GM21390 (cell line): ENCODE results near the gene FABP6.
"Not testable (repeated sequence)": the region's sequence is repeated elsewhere in the genome, so short reads cannot be mapped to it uniquely, and the experiment has no call there.

Source experiments
- ATAC-seq: cut with Tn5 transposase; IDR thresholded peaks from one replicate; pipeline ENCODE4 v1.9.1; 2021; ENCODE audit not compliant: unreplicated experiment

The FABP6 gene

GRCh38 chr5:160219356-160219755 lies 9.9 kb upstream of the FABP6 start:
- ATAC-seq: no peak

GRCh38 chr5:160221082-160221481 lies 8.2 kb upstream of the FABP6 start:
- ATAC-seq: peak; percentile 63

- no peak for ATAC-seq
These were observed 2.3 kb upstream of the FABP6 start for GRCh38 chr5:160227012-160227411.

- ATAC-seq: peak; percentile 54
These were observed 1.6 kb downstream of the FABP6 start for GRCh38 chr5:160230686-160231527.

- no peak for ATAC-seq
These were observed 2.6 kb downstream of the FABP6 start for GRCh38 chr5:160231783-160232342.

- ATAC-seq: no peak
These were observed 3.9 kb downstream of the FABP6 start for GRCh38 chr5:160233215-160233614.

GRCh38 chr5:160235731-160236130 lies 6.4 kb downstream of the FABP6 start:
- no peak for ATAC-seq

- ATAC-seq: no peak
These were observed 8.3 kb downstream of the FABP6 start for GRCh38 chr5:160237571-160238093.

- ATAC-seq: no peak
These were observed 11.0 kb downstream of the FABP6 start for GRCh38 chr5:160240350-160240749.

GRCh38 chr5:160242145-160242544 lies 12.8 kb downstream of the FABP6 start:
- ATAC-seq: no peak

- ATAC-seq: no peak
These were observed 16.3 kb downstream of the FABP6 start for GRCh38 chr5:160245506-160246086.

GRCh38 chr5:160249570-160249969 lies 20.3 kb downstream of the FABP6 start:
- ATAC-seq: not testable (repeated sequence)

- ATAC-seq: no peak
These were observed 20.9 kb downstream of the FABP6 start for GRCh38 chr5:160250226-160250625.

GRCh38 chr5:160250826-160251225 lies 21.5 kb downstream of the FABP6 start:
- ATAC-seq: no peak

GRCh38 chr5:160251406-160252155 lies 22.3 kb downstream of the FABP6 start:
- ATAC-seq: no peak

GRCh38 chr5:160252916-160253315 lies 23.6 kb downstream of the FABP6 start:
- ATAC-seq: no peak

- ATAC-seq: no peak
These were observed 24.1 kb downstream of the FABP6 start for GRCh38 chr5:160253441-160253840.

GRCh38 chr5:160254706-160255105 lies 25.4 kb downstream of the FABP6 start:
- ATAC-seq: no peak

- no peak for ATAC-seq
These were observed 30.0 kb downstream of the FABP6 start for GRCh38 chr5:160259341-160259740.

GRCh38 chr5:160260006-160260775 lies 30.9 kb downstream of the FABP6 start:
- ATAC-seq: no peak
